Measurements from ENCODE around the gene TOMM20.

DNA sequence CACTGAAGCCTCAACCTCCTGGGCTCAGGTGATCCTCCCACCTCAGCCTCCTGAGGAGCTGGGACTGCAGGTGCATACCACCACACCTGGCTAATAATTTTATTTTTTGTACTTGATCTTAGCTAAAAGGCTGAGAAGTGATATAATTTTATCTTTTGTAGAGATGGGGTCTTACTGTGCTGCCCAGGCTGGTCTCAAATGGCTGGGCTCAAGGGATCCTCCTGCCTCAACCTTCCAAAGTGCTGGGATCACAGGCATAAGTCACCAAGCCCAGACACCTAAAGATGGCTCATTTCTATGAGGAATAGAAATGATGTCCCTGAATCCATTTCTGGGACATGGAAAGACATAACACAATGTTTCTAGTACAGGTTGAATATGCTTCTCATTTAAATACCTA lies 57.8 kb downstream of the TOMM20 start:
- TF ChIP-seq, protein P1, sequence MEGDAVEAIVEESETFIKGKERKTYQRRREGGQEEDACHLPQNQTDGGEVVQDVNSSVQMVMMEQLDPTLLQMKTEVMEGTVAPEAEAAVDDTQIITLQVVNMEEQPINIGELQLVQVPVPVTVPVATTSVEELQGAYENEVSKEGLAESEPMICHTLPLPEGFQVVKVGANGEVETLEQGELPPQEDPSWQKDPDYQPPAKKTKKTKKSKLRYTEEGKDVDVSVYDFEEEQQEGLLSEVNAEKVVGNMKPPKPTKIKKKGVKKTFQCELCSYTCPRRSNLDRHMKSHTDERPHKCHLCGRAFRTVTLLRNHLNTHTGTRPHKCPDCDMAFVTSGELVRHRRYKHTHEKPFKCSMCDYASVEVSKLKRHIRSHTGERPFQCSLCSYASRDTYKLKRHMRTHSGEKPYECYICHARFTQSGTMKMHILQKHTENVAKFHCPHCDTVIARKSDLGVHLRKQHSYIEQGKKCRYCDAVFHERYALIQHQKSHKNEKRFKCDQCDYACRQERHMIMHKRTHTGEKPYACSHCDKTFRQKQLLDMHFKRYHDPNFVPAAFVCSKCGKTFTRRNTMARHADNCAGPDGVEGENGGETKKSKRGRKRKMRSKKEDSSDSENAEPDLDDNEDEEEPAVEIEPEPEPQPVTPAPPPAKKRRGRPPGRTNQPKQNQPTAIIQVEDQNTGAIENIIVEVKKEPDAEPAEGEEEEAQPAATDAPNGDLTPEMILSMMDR (IDR thresholded peaks at IDR 0.05), result no peak
- TF ChIP-seq POLR2A (IDR thresholded peaks at IDR 0.05), result no peak

Data from testis (tissue), 2 donors.